ENCODE data around the gene CELA2A. TPM values are rescaled to one million over a fixed set of nuclear protein-coding genes. Genes with fewer than 3 reads are reported as not detected.
A peak's percentile ranks its signal among the peaks of the same experiment; 100 is the strongest.
"Not testable (repeated sequence)": the region's sequence is repeated elsewhere in the genome, so short reads cannot be mapped to it uniquely, and the experiment has no call there.

CELA2A gene
- polyA plus RNA-seq, 1 donor (not counting 4 experiments of a cell fraction or from before 2014, with no cell fraction given) = not detected

DNA sequence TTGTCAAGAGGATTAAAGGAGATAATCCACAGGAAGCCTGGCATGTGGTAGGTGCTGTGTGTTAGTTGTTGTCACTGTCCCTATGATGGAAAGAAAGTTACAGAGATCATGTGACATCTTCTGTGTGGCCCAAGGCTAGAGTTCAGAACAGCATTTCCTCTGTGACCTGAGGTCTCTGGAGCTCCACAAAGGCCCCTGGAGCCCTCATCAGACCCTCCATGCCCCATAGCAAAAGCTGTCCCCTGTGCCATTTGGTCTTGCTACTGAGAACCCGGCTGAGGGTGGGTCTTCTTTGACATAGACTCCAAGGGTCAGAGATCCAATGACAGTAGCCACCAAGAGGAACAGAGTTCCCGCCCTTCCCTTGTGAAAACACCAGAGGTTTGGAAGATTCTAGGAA, 27.4 kb downstream of the CELA2A start:
- Histone ChIP-seq H3K4me3 (ENCODE audit: control insufficient read depth in 2 of 3, extremely low read depth in 1 of 3, insufficient read depth in 2 of 3, low read depth in 1 of 3, low read length in 3 of 3) (no peak overlapping the region), H3K27ac (ENCODE audit: control insufficient read depth, insufficient read depth, low read length) (no peak overlapping the region), H3K4me1 (ENCODE audit: control insufficient read depth, extremely low read depth, insufficient read depth, low read length) (peaks cover 6% of the 10 kb centered on the region), H4K20me1 (ENCODE audit: control insufficient read depth, extremely low read depth, insufficient read depth, low read length) (no peaks in the 10 kb centered on the region), H3K4me2 (ENCODE audit: control insufficient read depth, extremely low read depth, insufficient read depth, low read depth, low read length) (no peak overlapping the region), H3K27me3 (ENCODE audit: control insufficient read depth, extremely low read depth, insufficient read depth, low read length) (no peaks in the 10 kb centered on the region), H3K36me3 (ENCODE audit: control insufficient read depth in 2 of 2, extremely low read depth in 1 of 2, insufficient read depth in 2 of 2, low read length in 2 of 2) (no peaks in the 10 kb centered on the region), H3K9ac (ENCODE audit: control insufficient read depth, extremely low read depth, insufficient read depth, low read length) (no peak overlapping the region), H3K9me3 (ENCODE audit: control insufficient read depth, low read depth, low read length) (no peaks in the 10 kb centered on the region), H3K9me1 (ENCODE audit: control insufficient read depth, extremely low read depth, insufficient read depth, low read length) (no peaks in the 10 kb centered on the region), H2AFZ (ENCODE audit: control insufficient read depth, low read length) (no peak overlapping the region), H3K79me2 (ENCODE audit: control insufficient read depth, insufficient read depth, low read length) (no peaks in the 10 kb centered on the region)
- FAIRE-seq = no peak
- dilution Hi-C loops (cut with MboI; ENCODE audit: extremely low pct_ligation_motif_present, low sequenced_read_pairs) = no loop called here
- TF ChIP-seq CTCF (optimal IDR thresholded peaks at IDR 0.05 in 1 of 3, IDR thresholded peaks at IDR 0.05 in 1 of 3, conservative IDR thresholded peaks at IDR 0.05 in 1 of 3; ENCODE audit: extremely low read depth in 1 of 3, insufficient read depth in 2 of 3, low read length in 3 of 3) = no peak
- TF ChIP-seq EZH2 (IDR thresholded peaks at IDR 0.05; ENCODE audit: low read length) = no peak
- no peak for DNase-seq (ENCODE audit: low read depth, low spot score)

DNA sequence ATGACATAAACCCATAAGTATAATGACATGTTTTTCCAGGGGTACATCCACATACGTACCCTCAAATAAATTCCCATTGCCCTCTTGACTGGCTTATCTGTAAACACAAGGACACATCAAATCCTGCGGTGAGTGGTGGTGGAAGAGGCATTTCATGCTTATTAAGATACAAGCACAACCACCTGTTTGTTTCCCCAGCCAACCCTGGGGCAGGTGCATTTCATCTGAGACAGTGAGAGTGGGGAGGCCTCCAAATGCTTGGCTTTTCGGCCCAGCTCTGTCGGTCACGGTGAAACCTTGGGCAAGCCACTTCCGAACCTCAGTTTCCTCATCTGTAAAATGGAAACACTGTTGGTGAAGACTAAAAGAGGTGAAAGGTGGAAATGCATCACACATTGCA, 27.9 kb downstream of the CELA2A start:
- H3K4me1 ChIP-seq (ENCODE audit: control insufficient read depth, extremely low read depth, insufficient read depth, low read length); dilution Hi-C loops (cut with MboI; ENCODE audit: extremely low pct_ligation_motif_present, low sequenced_read_pairs); H2AFZ ChIP-seq (ENCODE audit: control insufficient read depth, low read length); H3K36me3 ChIP-seq (ENCODE audit: control insufficient read depth in 2 of 2, extremely low read depth in 1 of 2, insufficient read depth in 2 of 2, low read length in 2 of 2); H3K4me3 ChIP-seq (ENCODE audit: control insufficient read depth in 2 of 3, extremely low read depth in 1 of 3, insufficient read depth in 2 of 3, low read depth in 1 of 3, low read length in 3 of 3); H3K27ac ChIP-seq (ENCODE audit: control insufficient read depth, insufficient read depth, low read length); H3K27me3 ChIP-seq (ENCODE audit: control insufficient read depth, extremely low read depth, insufficient read depth, low read length); H3K9me1 ChIP-seq (ENCODE audit: control insufficient read depth, extremely low read depth, insufficient read depth, low read length); H3K9me3 ChIP-seq (ENCODE audit: control insufficient read depth, low read depth, low read length); H3K9ac ChIP-seq (ENCODE audit: control insufficient read depth, extremely low read depth, insufficient read depth, low read length); H4K20me1 ChIP-seq (ENCODE audit: control insufficient read depth, extremely low read depth, insufficient read depth, low read length); H3K4me2 ChIP-seq (ENCODE audit: control insufficient read depth, extremely low read depth, insufficient read depth, low read depth, low read length); H3K79me2 ChIP-seq (ENCODE audit: control insufficient read depth, insufficient read depth, low read length); DNase-seq (ENCODE audit: low read depth, low spot score); FAIRE-seq: not testable (repeated sequence)

GRCh38 chr1:15485636-15486035, 29.1 kb downstream of the CELA2A start:
- Histone ChIP-seq H3K9me1 (ENCODE audit: control insufficient read depth, extremely low read depth, insufficient read depth, low read length) (no peaks in the 10 kb centered on the region), H3K9ac (ENCODE audit: control insufficient read depth, extremely low read depth, insufficient read depth, low read length) (no peak overlapping the region), H4K20me1 (ENCODE audit: control insufficient read depth, extremely low read depth, insufficient read depth, low read length) (no peaks in the 10 kb centered on the region), H3K27me3 (ENCODE audit: control insufficient read depth, extremely low read depth, insufficient read depth, low read length) (no peaks in the 10 kb centered on the region), H3K4me2 (ENCODE audit: control insufficient read depth, extremely low read depth, insufficient read depth, low read depth, low read length) (no peak overlapping the region), H3K4me3 (ENCODE audit: control insufficient read depth in 2 of 3, extremely low read depth in 1 of 3, insufficient read depth in 2 of 3, low read depth in 1 of 3, low read length in 3 of 3) (no peak overlapping the region), H3K79me2 (ENCODE audit: control insufficient read depth, insufficient read depth, low read length) (no peaks in the 10 kb centered on the region), H3K36me3 (ENCODE audit: control insufficient read depth in 2 of 2, extremely low read depth in 1 of 2, insufficient read depth in 2 of 2, low read length in 2 of 2) (no peaks in the 10 kb centered on the region), H3K4me1 (ENCODE audit: control insufficient read depth, extremely low read depth, insufficient read depth, low read length) (peaks cover 6% of the 10 kb centered on the region), H3K27ac (ENCODE audit: control insufficient read depth, insufficient read depth, low read length) (no peak overlapping the region), H2AFZ (ENCODE audit: control insufficient read depth, low read length) (no peak overlapping the region), H3K9me3 (ENCODE audit: control insufficient read depth, low read depth, low read length) (no peaks in the 10 kb centered on the region)
- dilution Hi-C loops (cut with MboI; ENCODE audit: extremely low pct_ligation_motif_present, low sequenced_read_pairs) = no loop called here
- FAIRE-seq (no peak), DNase-seq (ENCODE audit: low read depth, low spot score) (no peak)
- TF ChIP-seq EZH2 (IDR thresholded peaks at IDR 0.05; ENCODE audit: low read length) (no peak), CTCF (optimal IDR thresholded peaks at IDR 0.05 in 1 of 3, IDR thresholded peaks at IDR 0.05 in 1 of 3, conservative IDR thresholded peaks at IDR 0.05 in 1 of 3; ENCODE audit: extremely low read depth in 1 of 3, insufficient read depth in 2 of 3, low read length in 3 of 3) (no peak)

DNA sequence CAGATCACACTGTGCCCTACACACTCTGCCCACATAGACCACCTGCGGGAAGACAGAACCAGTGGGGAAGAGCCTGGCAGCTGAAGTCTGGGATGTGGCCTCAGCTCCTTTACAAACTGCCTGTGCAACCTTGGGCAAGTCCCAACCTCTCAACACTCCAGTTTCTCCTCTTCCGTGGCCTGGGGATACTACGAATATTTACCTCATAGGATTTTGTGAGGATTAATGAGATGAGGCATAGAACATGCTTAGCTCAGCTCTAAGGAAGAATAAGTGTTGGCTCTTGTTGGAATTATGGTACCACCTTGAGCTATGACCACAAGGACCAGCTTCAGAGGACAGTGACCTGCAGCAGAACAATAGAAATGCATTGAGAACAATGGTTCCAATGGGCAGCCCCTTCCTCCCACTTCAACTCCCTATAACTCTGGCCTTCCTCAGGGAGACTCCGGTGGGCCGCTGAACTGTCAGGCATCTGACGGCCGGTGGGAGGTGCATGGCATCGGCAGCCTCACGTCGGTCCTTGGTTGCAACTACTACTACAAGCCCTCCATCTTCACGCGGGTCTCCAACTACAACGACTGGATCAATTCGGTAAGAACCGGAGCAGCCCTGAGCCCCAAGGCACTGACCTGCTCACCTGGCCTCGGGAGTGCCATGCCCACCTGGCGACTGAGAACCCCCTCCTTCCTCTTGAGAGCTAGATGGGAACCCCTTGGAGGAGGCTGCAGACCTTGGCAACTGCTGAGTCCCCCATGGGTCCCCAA, 30.5 kb downstream of the CELA2A start:
- H3K27ac ChIP-seq (ENCODE audit: control insufficient read depth, insufficient read depth, low read length); H3K4me3 ChIP-seq (ENCODE audit: control insufficient read depth in 2 of 3, extremely low read depth in 1 of 3, insufficient read depth in 2 of 3, low read depth in 1 of 3, low read length in 3 of 3); H3K9me3 ChIP-seq (ENCODE audit: control insufficient read depth, low read depth, low read length); H3K27me3 ChIP-seq (ENCODE audit: control insufficient read depth, extremely low read depth, insufficient read depth, low read length); dilution Hi-C loops (cut with MboI; ENCODE audit: extremely low pct_ligation_motif_present, low sequenced_read_pairs); DNase-seq (ENCODE audit: low read depth, low spot score); H3K9me1 ChIP-seq (ENCODE audit: control insufficient read depth, extremely low read depth, insufficient read depth, low read length); H3K9ac ChIP-seq (ENCODE audit: control insufficient read depth, extremely low read depth, insufficient read depth, low read length); H3K79me2 ChIP-seq (ENCODE audit: control insufficient read depth, insufficient read depth, low read length); H3K36me3 ChIP-seq (ENCODE audit: control insufficient read depth in 2 of 2, extremely low read depth in 1 of 2, insufficient read depth in 2 of 2, low read length in 2 of 2); H3K4me1 ChIP-seq (ENCODE audit: control insufficient read depth, extremely low read depth, insufficient read depth, low read length); H2AFZ ChIP-seq (ENCODE audit: control insufficient read depth, low read length); H4K20me1 ChIP-seq (ENCODE audit: control insufficient read depth, extremely low read depth, insufficient read depth, low read length): not testable (repeated sequence)
- peak overlapping the region; percentile 16 for H3K4me2 ChIP-seq (ENCODE audit: control insufficient read depth, extremely low read depth, insufficient read depth, low read depth, low read length)
- peak; percentile 82 for FAIRE-seq

All from keratinocyte (primary cell).